ENCODE results near the gene RASSF8.
A peak's percentile ranks its signal among the peaks of the same experiment; 100 is the strongest.

The RASSF8 gene

GRCh38 chr12:25960143-25960542 lies 1.7 kb downstream of the RASSF8 start:
- FAIRE-seq (no peak), DNase-seq (ENCODE audit: insufficient read length, low spot score) (peak; percentile 41)

GRCh38 chr12:25960961-25961360 lies 2.5 kb downstream of the RASSF8 start:
- no peak for DNase-seq (ENCODE audit: insufficient read length, low spot score)
- no peak for FAIRE-seq

GRCh38 chr12:25962932-25963525 lies 4.5 kb downstream of the RASSF8 start:
- DNase-seq (ENCODE audit: insufficient read length, low spot score): no peak
- no peak for FAIRE-seq

- FAIRE-seq (no peak), DNase-seq (ENCODE audit: insufficient read length, low spot score) (no peak)
These were observed 7.2 kb downstream of the RASSF8 start for GRCh38 chr12:25965682-25966081.

- no peak for DNase-seq (ENCODE audit: insufficient read length, low spot score)
- FAIRE-seq: no peak
These were observed 11.6 kb downstream of the RASSF8 start for GRCh38 chr12:25970082-25970481.

- no peak for FAIRE-seq
- DNase-seq (ENCODE audit: insufficient read length, low spot score): no peak
These were observed 12.6 kb downstream of the RASSF8 start for GRCh38 chr12:25970916-25971653.

GRCh38 chr12:25971654-25972041 lies 13.2 kb downstream of the RASSF8 start:
- no peak for DNase-seq (ENCODE audit: insufficient read length, low spot score)
- FAIRE-seq: no peak

- DNase-seq (ENCODE audit: insufficient read length, low spot score) (no peak), FAIRE-seq (no peak)
These were observed 14.3 kb downstream of the RASSF8 start for GRCh38 chr12:25972783-25973182.

GRCh38 chr12:25975179-25975578 lies 16.7 kb downstream of the RASSF8 start:
- DNase-seq (ENCODE audit: insufficient read length, low spot score) (no peak), FAIRE-seq (no peak)

- no peak for FAIRE-seq
- DNase-seq (ENCODE audit: insufficient read length, low spot score): no peak
These were observed 17.2 kb downstream of the RASSF8 start for GRCh38 chr12:25975682-25976081.

- FAIRE-seq (no peak), DNase-seq (ENCODE audit: insufficient read length, low spot score) (no peak)
These were observed 17.8 kb downstream of the RASSF8 start for GRCh38 chr12:25976289-25976688.

GRCh38 chr12:25977047-25977446 lies 18.6 kb downstream of the RASSF8 start:
- FAIRE-seq: no peak

GRCh38 chr12:25979059-25979458 lies 20.6 kb downstream of the RASSF8 start:
- DNase-seq (ENCODE audit: insufficient read length, low spot score): no peak
- no peak for FAIRE-seq

More at GRCh38 chr12:25977047-25977446, 18.6 kb downstream of the RASSF8 start:
- DNase-seq (ENCODE audit: insufficient read length, low spot score): no peak

GRCh38 chr12:25979563-25979962 lies 21.1 kb downstream of the RASSF8 start:
- DNase-seq (ENCODE audit: insufficient read length, low spot score) (no peak), FAIRE-seq (peak; percentile 67)

GRCh38 chr12:25980035-25980434 lies 21.6 kb downstream of the RASSF8 start:
- no peak for FAIRE-seq
- no peak for DNase-seq (ENCODE audit: insufficient read length, low spot score)

GRCh38 chr12:25981597-25981996 lies 23.1 kb downstream of the RASSF8 start:
- no peak for DNase-seq (ENCODE audit: insufficient read length, low spot score)

GRCh38 chr12:25982416-25982815 lies 23.9 kb downstream of the RASSF8 start:
- DNase-seq (ENCODE audit: insufficient read length, low spot score): no peak
- no peak for FAIRE-seq

More at GRCh38 chr12:25981597-25981996, 23.1 kb downstream of the RASSF8 start:
- FAIRE-seq: peak; percentile 75

GRCh38 chr12:25983625-25984024 lies 25.1 kb downstream of the RASSF8 start:
- FAIRE-seq (peak; percentile 4), DNase-seq (ENCODE audit: insufficient read length, low spot score) (no peak)

- DNase-seq (ENCODE audit: insufficient read length, low spot score) (no peak), FAIRE-seq (no peak)
These were observed 26.3 kb downstream of the RASSF8 start for GRCh38 chr12:25984759-25985158.

GRCh38 chr12:25985316-25986175 lies 27.1 kb downstream of the RASSF8 start:
- FAIRE-seq (peak; percentile 26), DNase-seq (ENCODE audit: insufficient read length, low spot score) (no peak)

- no peak for FAIRE-seq
- DNase-seq (ENCODE audit: insufficient read length, low spot score): no peak
These were observed 27.7 kb downstream of the RASSF8 start for GRCh38 chr12:25986180-25986579.

All from HTR-8/SVneo (cell line).